T-helper 2 cell treated with Interferon-gamma antibody and Interleukin-4, amounts not matched to agents 100 ng/mL and 5 ng/mL, for 36 hours (primary cell): ENCODE measurements around the gene KIAA1958. TPM values are rescaled to one million over a fixed set of nuclear protein-coding genes. Genes with fewer than 3 reads are reported as not detected.

Source experiments
- intact Hi-C: fragments of 100-400 bp; cut with micrococcal nuclease; formaldehyde crosslinking; loops from one replicate; pipeline ENCODE4 v1.15.1; 2023
- total RNA-seq: library from RNA; stranded (reverse); gene quantifications from 2 replicates; pipeline ENCODE4 v1.2.3, GENCODE V29; 2022

The KIAA1958 gene
- total RNA-seq, 1 donor from 2014 or later: 8.0 TPM

- intact Hi-C loops: no loop called here
Observed at GRCh38 chr9:112526973-112527372, 40.3 kb downstream of the KIAA1958 start.

- intact Hi-C loops: no loop called here
Observed at GRCh38 chr9:112527959-112528358, 41.3 kb downstream of the KIAA1958 start.

- intact Hi-C loops: no loop called here
Observed at GRCh38 chr9:112529316-112529715, 42.7 kb downstream of the KIAA1958 start.

- intact Hi-C loops: no loop called here
Observed at GRCh38 chr9:112530751-112531205, 44.2 kb downstream of the KIAA1958 start.

GRCh38 chr9:112531666-112532282 lies 45.1 kb downstream of the KIAA1958 start:
- intact Hi-C loops: no loop called here

GRCh38 chr9:112532427-112532826 lies 45.8 kb downstream of the KIAA1958 start:
- intact Hi-C loops: no loop called here

GRCh38 chr9:112533660-112534059 lies 47.0 kb downstream of the KIAA1958 start:
- intact Hi-C loops: no loop called here

- intact Hi-C loops: no loop called here
Observed at GRCh38 chr9:112535301-112535700, 48.7 kb downstream of the KIAA1958 start.

GRCh38 chr9:112535811-112536210 lies 49.2 kb downstream of the KIAA1958 start:
- intact Hi-C loops: no loop called here

- intact Hi-C loops: no loop called here
Observed at GRCh38 chr9:112537561-112537960, 50.9 kb downstream of the KIAA1958 start.

GRCh38 chr9:112540800-112541199 lies 54.2 kb downstream of the KIAA1958 start:
- intact Hi-C loops: no loop called here

GRCh38 chr9:112541685-112542084 lies 55.1 kb downstream of the KIAA1958 start:
- intact Hi-C loops: no loop called here

- intact Hi-C loops: no loop called here
Observed at GRCh38 chr9:112542593-112543292, 56.1 kb downstream of the KIAA1958 start.

- intact Hi-C loops: no loop called here
Observed at GRCh38 chr9:112544477-112544876, 57.9 kb downstream of the KIAA1958 start.

- intact Hi-C loops: no loop called here
Observed at GRCh38 chr9:112545237-112545636, 58.6 kb downstream of the KIAA1958 start.

GRCh38 chr9:112546149-112547012 lies 59.8 kb downstream of the KIAA1958 start:
- intact Hi-C loops: no loop called here

- intact Hi-C loops: no loop called here
Observed at GRCh38 chr9:112548051-112548440, 61.4 kb downstream of the KIAA1958 start.

- intact Hi-C loops: no loop called here
Observed at GRCh38 chr9:112548836-112549595, 62.4 kb downstream of the KIAA1958 start.

GRCh38 chr9:112550531-112550930 lies 63.9 kb downstream of the KIAA1958 start:
- intact Hi-C loops: no loop called here

GRCh38 chr9:112551641-112552040 lies 65.0 kb downstream of the KIAA1958 start:
- intact Hi-C loops: no loop called here
